Endothelial cell of umbilical vein (primary cell): ENCODE data around the gene LCTL.

Experiments used
- CTCF ChIP-seq, 2 donors: IDR thresholded peaks; 1 replicate in 1 of 2; 2 replicates in 1 of 2; pipeline ENCODE4 v1.5.1; 2011; ENCODE audit warnings: low read length in 2 of 2, mild to moderate bottlenecking in 2 of 2, moderate library complexity in 2 of 2, control low read depth in 1 of 2, inconsistent platforms in 1 of 2, low read depth in 1 of 2; ENCODE audit not compliant: insufficient read depth in 1 of 2; ENCODE audit errors: extremely low read depth in 1 of 2
- EZH2 ChIP-seq: IDR thresholded peaks from 2 replicates; pipeline ENCODE4 v1.6.1; 2012; ENCODE audit warnings: borderline replicate concordance, low read depth, mild to moderate bottlenecking, moderate library complexity, low read length, inconsistent platforms; ENCODE audit not compliant: severe bottlenecking
- FOS ChIP-seq: IDR thresholded peaks from 2 replicates; pipeline ENCODE4 v1.6.1; 2011; ENCODE audit warnings: mild to moderate bottlenecking, low read length, moderate library complexity, borderline replicate concordance; ENCODE audit not compliant: insufficient read depth
- MAX ChIP-seq: IDR thresholded peaks from 2 replicates; pipeline ENCODE4 v1.6.1; 2011; ENCODE audit not compliant: insufficient read depth, insufficient read length
- MYC ChIP-seq: IDR thresholded peaks from one replicate; pipeline ENCODE4 v1.6.1; 2011; ENCODE audit warnings: mild to moderate bottlenecking, low read depth, low read length
- POLR2A ChIP-seq: IDR thresholded peaks from 2 replicates; pipeline ENCODE4 v1.6.1; 2012; ENCODE audit warnings: low read depth, mild to moderate bottlenecking, control low read depth, low read length
- POLR2AphosphoS5 ChIP-seq: IDR thresholded peaks from 2 replicates; pipeline ENCODE4 v1.6.1; 2012; ENCODE audit warnings: low read depth, mild to moderate bottlenecking, control low read depth, low read length, moderate library complexity; ENCODE audit not compliant: insufficient read depth

GRCh38 chr15:66563566-66564110 lies 2.2 kb downstream of the LCTL start:
- TF ChIP-seq POLR2A: no peak
- TF ChIP-seq CTCF (IDR thresholded peaks at IDR 0.05; ENCODE audit: extremely low read depth in 1 of 2, insufficient read depth in 1 of 2, low read depth in 1 of 2, low read length in 2 of 2): no peak
- TF ChIP-seq MAX: no peak
- TF ChIP-seq FOS: no peak
- TF ChIP-seq POLR2AphosphoS5: no peak
- TF ChIP-seq EZH2: no peak
- no peak for TF ChIP-seq MYC
